HepG2 (cell line): ENCODE results near the gene IPP. TPM values are rescaled to one million over a fixed set of nuclear protein-coding genes. Genes with fewer than 3 reads are reported as not detected.

Experiments used
- ATAC-seq: fragments of 200-7000 bp; cut with Tn5 transposase; 3 replicates; pipeline ENCODE4 v1.9.1; 2020; ENCODE audit warnings: mild to moderate bottlenecking, moderate library complexity
- BruUV-seq: library from RNA; stranded (reverse); fragments of 400-500 nt; replicated peaks from 2 replicates; lab custom pipeline; 2021; lab: Mats Ljungman, UMichigan
- CTCF ChIA-PET: fragments of 300-600 bp; formaldehyde crosslinking; extraction: SDS; loops from one replicate; lab custom pipeline; 2021; ENCODE audit warnings: low total read pairs, inconsistent platforms, low intra/inter-chr PET ratio; lab: Yijun Ruan, JAX
- POLR2A ChIA-PET: fragments of 350-600 bp; sonication (Branson Sonifier 250); formaldehyde crosslinking; loops from one replicate; lab custom pipeline; 2020; ENCODE audit warnings: antibody characterized with exemption, inconsistent platforms; lab: Yijun Ruan, JAX
- DNase-seq: peaks from one replicate; pipeline ENCODE4 v3.0.0-alpha.2; 2015; ENCODE audit warnings: low spot score
- FAIRE-seq: peaks from 3 replicates; lab custom pipeline; 2011; peaks lifted over from hg19 to GRCh38; lab: Jason Lieb, UNC
- H2AFZ ChIP-seq: one replicate; pipeline ENCODE4 v1.6.1; 2011; ENCODE audit warnings: low read length, inconsistent platforms
- H3K27ac ChIP-seq: fragments of 300-600 bp; 3 replicates; pipeline ENCODE4 v1.8.0; 2011; ENCODE audit warnings: mixed run types, mild to moderate bottlenecking, mixed read lengths, low read length, inconsistent platforms; ENCODE audit not compliant: insufficient read depth; ENCODE audit errors: extremely low read length
- H3K27me3 ChIP-seq, 2 experiments: fragments of 200-600 bp in 1 of 2; 2 replicates in 1 of 2; 3 replicates in 1 of 2; pipeline versions ENCODE4 v1.6.0 to v1.8.0; 2011; ENCODE audit warnings: low read length in 2 of 2, mild to moderate bottlenecking in 2 of 2, moderate library complexity in 2 of 2, inconsistent platforms in 1 of 2; ENCODE audit not compliant: insufficient read depth in 2 of 2, control insufficient read depth in 1 of 2
- H3K36me3 ChIP-seq, 2 experiments: fragments of 200-600 bp in 1 of 2; replicated peaks in 1 of 2; 2 replicates in 1 of 2; 3 replicates in 1 of 2; pipeline versions ENCODE4 v1.5.1 to v1.8.0; 2011; ENCODE audit warnings: low read length in 2 of 2, inconsistent platforms in 1 of 2; ENCODE audit not compliant: insufficient read depth in 2 of 2, control insufficient read depth in 1 of 2
- H3K4me1 ChIP-seq: 2 replicates; pipeline ENCODE4 v1.5.1; 2012; ENCODE audit warnings: low read length, inconsistent platforms; ENCODE audit not compliant: insufficient read depth
- H3K4me2 ChIP-seq: 2 replicates; pipeline ENCODE4 v1.6.0; 2011; ENCODE audit warnings: low read depth, low read length, inconsistent platforms
- H3K4me3 ChIP-seq, 3 experiments: fragments of 200-600 bp in 1 of 3; sonication (generic), shearing (Covaris generic) in 1 of 3; replicated peaks in 1 of 3; 2 replicates each; pipeline ENCODE4 v1.5.1; 2011 to 2016; ENCODE audit warnings: low read length in 3 of 3, inconsistent platforms in 2 of 3, low read depth in 2 of 3, mild to moderate bottlenecking in 2 of 3, control low read depth in 1 of 3, mixed read lengths in 1 of 3; ENCODE audit not compliant: insufficient read depth in 1 of 3
- H3K79me2 ChIP-seq: one replicate; pipeline ENCODE4 v1.6.1; 2011; ENCODE audit warnings: low read length, inconsistent platforms; ENCODE audit not compliant: insufficient read depth
- H3K9ac ChIP-seq: 2 replicates; pipeline ENCODE4 v1.6.0; 2011; ENCODE audit warnings: mild to moderate bottlenecking, low read depth, low read length, inconsistent platforms; ENCODE audit not compliant: insufficient read depth
- H3K9me3 ChIP-seq: 2 replicates; pipeline ENCODE4 v1.5.1; 2012; ENCODE audit warnings: mild to moderate bottlenecking, low read length
- H4K20me1 ChIP-seq: 2 replicates; pipeline ENCODE4 v1.6.0; 2011; ENCODE audit warnings: inconsistent platforms, mild to moderate bottlenecking, low read length, moderate library complexity; ENCODE audit not compliant: insufficient read depth
- CCAR2 ChIP-seq: fragments of 200-400 bp; formaldehyde crosslinking; optimal IDR thresholded peaks from 2 replicates; pipeline ENCODE3; 2018; ENCODE audit warnings: low read depth, mild to moderate bottlenecking, low read length, moderate library complexity
- GLI4 ChIP-seq: sonication (generic); formaldehyde crosslinking; IDR thresholded peaks from 2 replicates; pipeline ENCODE4 v1.5.1; 2020; ENCODE audit warnings: missing genetic modification reagents, mild to moderate bottlenecking, moderate library complexity, borderline replicate concordance
- JUNB ChIP-seq: sonication (generic); formaldehyde crosslinking; IDR thresholded peaks from 2 replicates; pipeline ENCODE4 v1.8.0; 2022; ENCODE audit warnings: missing genetic modification reagents, mild to moderate bottlenecking, borderline replicate concordance
- KMT2A ChIP-seq: sonication (generic); formaldehyde crosslinking; IDR thresholded peaks from 2 replicates; pipeline ENCODE4 v1.4.0; 2020; ENCODE audit warnings: missing genetic modification reagents
- MTA3 ChIP-seq: sonication (generic); formaldehyde crosslinking; IDR thresholded peaks from 2 replicates; pipeline ENCODE4 v1.4.0; 2020; ENCODE audit warnings: missing genetic modification reagents
- NRL ChIP-seq: sonication (generic); formaldehyde crosslinking; IDR thresholded peaks from 2 replicates; pipeline ENCODE4 v1.5.0; 2020; ENCODE audit warnings: missing genetic modification reagents, mild to moderate bottlenecking, moderate library complexity, borderline replicate concordance
- SCMH1 ChIP-seq: sonication (generic); formaldehyde crosslinking; IDR thresholded peaks from 2 replicates; pipeline ENCODE4 v1.9.0; 2021; ENCODE audit warnings: missing genetic modification reagents, mild to moderate bottlenecking, borderline replicate concordance
- SRSF9 ChIP-seq: fragments of 200-400 bp; formaldehyde crosslinking; IDR thresholded peaks from 2 replicates; pipeline ENCODE4 v1.6.1; 2018; ENCODE audit warnings: borderline replicate concordance, mild to moderate bottlenecking, low read depth, low read length; ENCODE audit not compliant: insufficient read depth, poor library complexity, severe bottlenecking
- ZMYM2 ChIP-seq: sonication (generic); formaldehyde crosslinking; IDR thresholded peaks from 2 replicates; pipeline ENCODE4 v1.8.0; 2022; ENCODE audit warnings: mild to moderate bottlenecking, missing genetic modification reagents
- ZNF180 ChIP-seq: sonication (generic); formaldehyde crosslinking; IDR thresholded peaks from 2 replicates; pipeline ENCODE4 v1.4.0; 2020; ENCODE audit warnings: low read depth, missing genetic modification reagents, borderline replicate concordance
- ZNF224 ChIP-seq: sonication (generic); formaldehyde crosslinking; IDR thresholded peaks from 2 replicates; pipeline ENCODE4 v1.5.0; 2020; ENCODE audit warnings: mild to moderate bottlenecking, missing genetic modification reagents
- ZNF329 ChIP-seq: sonication (generic); formaldehyde crosslinking; IDR thresholded peaks from 2 replicates; pipeline ENCODE4 v1.9.0; 2021; ENCODE audit warnings: low read depth, mild to moderate bottlenecking, missing genetic modification reagents
- ZNF629 ChIP-seq: sonication (generic); formaldehyde crosslinking; conservative IDR thresholded peaks from 2 replicates; pipeline ENCODE4 v1.5.0; 2020; ENCODE audit warnings: missing genetic modification reagents
- WGBS: methylation state at CpG from one replicate; pipeline ENCODE4 v1.1.6; 2017; ENCODE audit warnings: low lambda C conversion rate; 5-methylcytosine and 5-hydroxymethylcytosine counted together
- in situ Hi-C: cut with HindIII; loops from 2 replicates; pipeline ENCODE4 v1.10.0; 2017; ENCODE audit warnings: low pct_unique_long_range_greater_than_20kb; ENCODE audit not compliant: extremely low pct_ligation_motif_present
- intact Hi-C: fragments of 100-400 bp; cut with micrococcal nuclease; formaldehyde crosslinking; loops from one replicate; pipeline ENCODE4 v1.10.0; 2022; ENCODE audit not compliant: unreplicated experiment
- polyA plus RNA-seq, 8 experiments: library from polyadenylated mRNA; depleted of rRNA in 3 of 8; stranded (reverse) in 7 of 8; unstranded in 1 of 8; fragments of >200 nt; fragmentation: Illumina TruSeq in 4 of 8; extraction: Trizol in 4 of 8; gene quantifications; 2 replicates each; pipeline versions ENCODE4 v1.2.1 to v1.2.3, GENCODE V29; 2011 to 2016; ENCODE audit warnings: low read depth in 4 of 8, missing spikeins in 1 of 8, mixed read lengths in 1 of 8; ENCODE audit not compliant: insufficient read depth in 1 of 8
- total RNA-seq, 5 experiments: library from RNA; depleted of rRNA; stranded (reverse); fragments of >200 nt; fragmentation: Illumina TruSeq; extraction: Trizol; gene quantifications; 2 replicates each; pipeline ENCODE4 v1.2.3, GENCODE V29; 2016; ENCODE audit warnings: low read depth in 1 of 5
- TF ChIP-seq, protein P1 (sequence below): sonication (generic); formaldehyde crosslinking; IDR thresholded peaks from 2 replicates; pipeline ENCODE4 v1.8.1; 2022; ENCODE audit warnings: low read depth, mild to moderate bottlenecking, missing genetic modification reagents
- TF ChIP-seq, protein P2 (sequence below): sonication (generic); formaldehyde crosslinking; IDR thresholded peaks from 2 replicates; pipeline ENCODE4 v1.8.0; 2022; ENCODE audit warnings: low read depth, missing genetic modification reagents
- TF ChIP-seq, protein P3 (sequence below): sonication (generic); formaldehyde crosslinking; IDR thresholded peaks from 2 replicates; pipeline ENCODE4 v1.9.0; 2022; ENCODE audit warnings: missing genetic modification reagents, mild to moderate bottlenecking, borderline replicate concordance

The IPP gene
- total and polyA plus RNA-seq, 2 of the 13 experiments (the other 11 are each of a cell fraction or from before 2014, with no cell fraction given) = 3.0 to 9.7 TPM

DNA sequence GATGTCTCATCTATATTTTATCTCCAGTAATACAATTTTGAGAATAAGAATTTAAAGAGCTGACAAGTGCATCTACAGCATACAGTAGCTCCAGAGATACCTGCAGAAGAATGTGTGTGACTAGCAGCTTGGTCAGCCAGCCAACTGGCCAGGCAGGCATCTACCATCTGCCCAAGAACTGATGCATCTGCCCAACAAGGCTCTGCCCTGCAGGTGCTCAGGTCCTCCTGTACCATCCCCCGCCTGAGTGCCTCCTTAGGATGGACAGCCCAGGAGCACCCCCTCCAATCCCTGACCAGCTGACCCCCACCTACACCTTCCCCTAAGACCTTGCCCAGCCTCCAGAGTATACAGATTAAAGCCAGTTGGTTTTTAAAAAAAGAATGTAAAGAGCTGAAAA, 32.2 kb downstream of the IPP start:
- H4K20me1 ChIP-seq = no peaks in the 10 kb centered on the region
- ATAC-seq (no peak), DNase-seq (no peak), FAIRE-seq (no peak)
- H3K9ac ChIP-seq = no peak overlapping the region
- no peak overlapping the region for H3K4me2 ChIP-seq
- H3K27ac ChIP-seq = no peak overlapping the region
- intact Hi-C loops (no loop called here), in situ Hi-C loops (no loop called here)
- H3K36me3 ChIP-seq = peaks cover 0 to 1% of the 10 kb centered on the region in 2 experiments; a peak in 1 of 5 replicates
- ChIA-PET POLR2A (no interaction called here), CTCF (no interaction called here)
- BruUV-seq = no TSS peak
- no peak for TF ChIP-seq ZNF180 (CRISPR knock-in tag)
- no peak for TF ChIP-seq CCAR2
- no peak for TF ChIP-seq ZNF224 (CRISPR knock-in tag)
- TF ChIP-seq, protein P1, sequence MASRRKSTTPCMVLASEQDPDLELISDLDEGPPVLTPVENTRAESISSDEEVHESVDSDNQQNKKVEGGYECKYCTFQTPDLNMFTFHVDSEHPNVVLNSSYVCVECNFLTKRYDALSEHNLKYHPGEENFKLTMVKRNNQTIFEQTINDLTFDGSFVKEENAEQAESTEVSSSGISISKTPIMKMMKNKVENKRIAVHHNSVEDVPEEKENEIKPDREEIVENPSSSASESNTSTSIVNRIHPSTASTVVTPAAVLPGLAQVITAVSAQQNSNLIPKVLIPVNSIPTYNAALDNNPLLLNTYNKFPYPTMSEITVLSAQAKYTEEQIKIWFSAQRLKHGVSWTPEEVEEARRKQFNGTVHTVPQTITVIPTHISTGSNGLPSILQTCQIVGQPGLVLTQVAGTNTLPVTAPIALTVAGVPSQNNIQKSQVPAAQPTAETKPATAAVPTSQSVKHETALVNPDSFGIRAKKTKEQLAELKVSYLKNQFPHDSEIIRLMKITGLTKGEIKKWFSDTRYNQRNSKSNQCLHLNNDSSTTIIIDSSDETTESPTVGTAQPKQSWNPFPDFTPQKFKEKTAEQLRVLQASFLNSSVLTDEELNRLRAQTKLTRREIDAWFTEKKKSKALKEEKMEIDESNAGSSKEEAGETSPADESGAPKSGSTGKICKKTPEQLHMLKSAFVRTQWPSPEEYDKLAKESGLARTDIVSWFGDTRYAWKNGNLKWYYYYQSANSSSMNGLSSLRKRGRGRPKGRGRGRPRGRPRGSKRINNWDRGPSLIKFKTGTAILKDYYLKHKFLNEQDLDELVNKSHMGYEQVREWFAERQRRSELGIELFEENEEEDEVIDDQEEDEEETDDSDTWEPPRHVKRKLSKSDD = no peak
- TF ChIP-seq GLI4 (CRISPR knock-in tag) = no peak
- no peak for TF ChIP-seq JUNB (CRISPR knock-in tag)
- TF ChIP-seq, protein P2, sequence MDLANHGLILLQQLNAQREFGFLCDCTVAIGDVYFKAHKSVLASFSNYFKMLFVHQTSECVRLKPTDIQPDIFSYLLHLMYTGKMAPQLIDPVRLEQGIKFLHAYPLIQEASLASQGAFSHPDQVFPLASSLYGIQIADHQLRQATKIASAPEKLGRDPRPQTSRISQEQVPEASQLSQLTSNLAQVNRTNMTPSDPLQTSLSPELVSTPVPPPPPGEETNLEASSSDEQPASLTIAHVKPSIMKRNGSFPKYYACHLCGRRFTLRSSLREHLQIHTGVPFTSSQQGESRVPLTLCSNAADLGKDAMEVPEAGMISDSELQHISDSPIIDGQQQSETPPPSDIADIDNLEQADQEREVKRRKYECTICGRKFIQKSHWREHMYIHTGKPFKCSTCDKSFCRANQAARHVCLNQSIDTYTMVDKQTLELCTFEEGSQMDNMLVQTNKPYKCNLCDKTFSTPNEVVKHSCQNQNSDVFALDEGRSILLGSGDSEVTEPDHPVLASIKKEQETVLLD = no peak
- no peak for TF ChIP-seq ZNF329 (CRISPR knock-in tag)
- TF ChIP-seq, protein P3, sequence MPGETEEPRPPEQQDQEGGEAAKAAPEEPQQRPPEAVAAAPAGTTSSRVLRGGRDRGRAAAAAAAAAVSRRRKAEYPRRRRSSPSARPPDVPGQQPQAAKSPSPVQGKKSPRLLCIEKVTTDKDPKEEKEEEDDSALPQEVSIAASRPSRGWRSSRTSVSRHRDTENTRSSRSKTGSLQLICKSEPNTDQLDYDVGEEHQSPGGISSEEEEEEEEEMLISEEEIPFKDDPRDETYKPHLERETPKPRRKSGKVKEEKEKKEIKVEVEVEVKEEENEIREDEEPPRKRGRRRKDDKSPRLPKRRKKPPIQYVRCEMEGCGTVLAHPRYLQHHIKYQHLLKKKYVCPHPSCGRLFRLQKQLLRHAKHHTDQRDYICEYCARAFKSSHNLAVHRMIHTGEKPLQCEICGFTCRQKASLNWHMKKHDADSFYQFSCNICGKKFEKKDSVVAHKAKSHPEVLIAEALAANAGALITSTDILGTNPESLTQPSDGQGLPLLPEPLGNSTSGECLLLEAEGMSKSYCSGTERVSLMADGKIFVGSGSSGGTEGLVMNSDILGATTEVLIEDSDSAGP (CRISPR knock-in tag) = no peak
- TF ChIP-seq SRSF9 = no peak
- no peak for TF ChIP-seq SCMH1 (CRISPR knock-in tag)
- no peak for TF ChIP-seq KMT2A (CRISPR knock-in tag)
- TF ChIP-seq NRL (CRISPR knock-in tag) = no peak
- TF ChIP-seq MTA3 (CRISPR knock-in tag) = no peak
- no peak for TF ChIP-seq ZMYM2 (CRISPR knock-in tag)
- TF ChIP-seq ZNF629 (CRISPR knock-in tag) = no peak
- no peaks in the 10 kb centered on the region for H3K9me3 ChIP-seq
- H3K4me1 ChIP-seq = no peaks in the 10 kb centered on the region
- no peaks in the 10 kb centered on the region for H3K79me2 ChIP-seq
- H3K27me3 ChIP-seq = no peaks in the 10 kb centered on the region; a peak in 1 of 5 replicates
- no peak overlapping the region for H2AFZ ChIP-seq
- 100% methylated on average over 1 of the region's 1 CpG for WGBS
- H3K4me3 ChIP-seq = no peak overlapping the region
